Left renal cortex interstitium (tissue), 4 donors: ENCODE measurements around the gene FGF13. TPM values are rescaled to one million over a fixed set of nuclear protein-coding genes. Genes with fewer than 3 reads are reported as not detected.

ENCODE experiments used
- DNase-seq, 4 donors: peaks; one replicate each; pipeline ENCODE4 v3.0.0-alpha.2; 2013; ENCODE audit warnings: low read depth in 4 of 4, low spot score in 2 of 4, missing footprints in 1 of 4
- polyA plus RNA-seq, 4 donors: library from polyadenylated mRNA; unstranded; fragments of 120-200 nt; gene quantifications; one replicate each; pipeline ENCODE4 v1.2.1, GENCODE V29; 2013; ENCODE audit not compliant: insufficient read length in 4 of 4

Gene FGF13
- polyA plus RNA-seq, 4 donors: 22.6 to 28.6 (median 25.5) TPM

- DNase-seq: no peak
These were observed 47.1 kb downstream of the FGF13 start for GRCh38 chrX:138664466-138664865.

DNA sequence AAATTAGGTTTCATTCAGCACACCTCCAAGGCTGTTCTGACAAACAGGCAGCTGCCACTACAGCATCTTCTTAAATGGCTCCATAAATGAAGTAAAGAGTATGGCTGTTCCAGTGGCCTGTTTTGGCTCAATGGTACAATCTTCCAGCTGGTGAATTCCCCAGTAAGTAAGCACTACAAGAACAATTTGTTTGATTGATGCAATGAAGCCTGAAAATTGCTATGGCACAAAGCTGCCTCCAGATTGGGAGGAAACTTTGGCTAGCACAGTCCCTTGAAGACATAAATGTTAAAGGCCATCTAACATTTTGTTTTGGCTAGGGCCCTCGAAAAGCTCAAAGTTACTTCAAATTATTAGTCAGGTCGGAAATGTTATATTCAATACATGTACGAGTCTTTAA is 47.5 kb downstream of the FGF13 start:
- DNase-seq: no peak

GRCh38 chrX:138651494-138651893 is 60.0 kb downstream of the FGF13 start:
- no peak for DNase-seq

- no peak for DNase-seq
These were observed 62.9 kb downstream of the FGF13 start for GRCh38 chrX:138648568-138648967.

DNA sequence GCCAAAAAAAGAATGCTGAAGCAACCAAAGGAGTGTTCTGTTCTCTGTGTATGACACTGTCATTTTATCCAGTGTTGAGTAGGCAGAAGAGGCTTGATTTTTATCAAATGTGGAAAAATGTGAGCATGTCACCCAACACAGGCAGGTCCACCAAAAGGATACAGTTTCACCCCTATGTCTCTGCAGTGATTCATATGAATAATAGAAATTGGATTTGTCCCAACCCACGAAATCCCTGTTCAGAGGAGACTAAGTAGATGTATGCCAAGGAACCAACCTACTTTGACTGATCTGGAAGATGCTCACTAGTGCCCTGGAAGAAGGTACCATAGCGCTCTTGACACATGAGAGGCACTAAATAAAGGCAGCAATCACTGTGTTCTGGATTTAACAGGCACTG is 72.5 kb downstream of the FGF13 start:
- DNase-seq: no peak
